Peyer's patch (tissue), 4 donors: ENCODE results near the gene SRC.

Source experiments
- POLR2A ChIP-seq, 2 donors: fragments of 450-650 bp; IDR thresholded peaks; one replicate each; pipeline ENCODE4 v1.5.1; 2017; ENCODE audit warnings: antibody characterized with exemption in 2 of 2, mild to moderate bottlenecking in 2 of 2, moderate library complexity in 2 of 2
- TF ChIP-seq, protein P1 (sequence below), 6 experiments: fragments of 450-650 bp in 4 of 6; fragments of 200-600 bp in 2 of 6; sonication (generic) in 1 of 6; IDR thresholded peaks; one replicate each; pipeline ENCODE4 v1.5.1; 2017 to 2019; ENCODE audit warnings: antibody characterized with exemption in 6 of 6, mild to moderate bottlenecking in 3 of 6, moderate library complexity in 1 of 6

DNA sequence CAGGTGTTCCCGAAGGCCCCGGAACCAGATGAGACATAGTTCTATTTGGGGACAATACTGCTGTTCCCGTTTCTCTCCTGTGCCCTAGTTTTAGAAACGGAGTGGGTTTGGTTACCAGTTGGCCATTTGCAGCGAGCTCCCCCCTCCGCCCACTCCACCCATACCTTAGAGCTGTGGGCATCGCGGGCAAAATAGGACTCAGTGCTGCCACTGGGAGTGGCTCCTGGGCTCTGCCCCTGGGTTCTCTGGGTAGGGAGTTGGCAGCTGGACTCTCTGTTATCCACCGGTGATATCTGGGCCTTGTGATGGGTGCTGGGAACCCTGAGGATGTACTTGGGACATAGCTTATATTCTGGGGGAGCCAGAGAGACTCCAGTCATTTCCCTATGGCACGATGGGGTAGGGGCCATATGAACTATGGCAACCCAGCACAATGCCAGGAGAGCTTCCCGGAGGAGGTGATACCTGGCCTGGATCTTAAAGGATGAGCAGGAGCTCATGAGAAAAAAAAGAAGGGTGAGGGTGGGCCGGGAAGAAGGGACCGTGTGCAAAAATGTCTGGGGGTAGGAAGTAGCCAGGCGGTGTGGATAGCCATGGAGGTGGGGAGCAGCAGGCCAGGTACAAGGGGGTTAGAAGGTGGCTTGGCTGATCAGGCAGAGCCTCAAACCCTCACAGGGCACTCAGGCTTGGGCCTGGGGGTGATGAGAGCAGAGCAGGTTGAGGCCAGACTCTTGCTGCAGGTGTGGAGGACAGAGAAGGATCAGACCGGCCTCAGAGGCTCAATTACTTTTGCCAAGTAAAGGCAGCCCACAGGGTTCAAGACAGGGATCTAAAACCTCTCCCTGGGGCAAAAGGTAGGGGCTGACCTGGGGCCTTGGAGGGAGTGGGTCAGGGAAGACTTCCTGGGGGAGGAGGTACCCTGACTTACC, 9.6 kb downstream of the SRC start:
- TF ChIP-seq, protein P1, sequence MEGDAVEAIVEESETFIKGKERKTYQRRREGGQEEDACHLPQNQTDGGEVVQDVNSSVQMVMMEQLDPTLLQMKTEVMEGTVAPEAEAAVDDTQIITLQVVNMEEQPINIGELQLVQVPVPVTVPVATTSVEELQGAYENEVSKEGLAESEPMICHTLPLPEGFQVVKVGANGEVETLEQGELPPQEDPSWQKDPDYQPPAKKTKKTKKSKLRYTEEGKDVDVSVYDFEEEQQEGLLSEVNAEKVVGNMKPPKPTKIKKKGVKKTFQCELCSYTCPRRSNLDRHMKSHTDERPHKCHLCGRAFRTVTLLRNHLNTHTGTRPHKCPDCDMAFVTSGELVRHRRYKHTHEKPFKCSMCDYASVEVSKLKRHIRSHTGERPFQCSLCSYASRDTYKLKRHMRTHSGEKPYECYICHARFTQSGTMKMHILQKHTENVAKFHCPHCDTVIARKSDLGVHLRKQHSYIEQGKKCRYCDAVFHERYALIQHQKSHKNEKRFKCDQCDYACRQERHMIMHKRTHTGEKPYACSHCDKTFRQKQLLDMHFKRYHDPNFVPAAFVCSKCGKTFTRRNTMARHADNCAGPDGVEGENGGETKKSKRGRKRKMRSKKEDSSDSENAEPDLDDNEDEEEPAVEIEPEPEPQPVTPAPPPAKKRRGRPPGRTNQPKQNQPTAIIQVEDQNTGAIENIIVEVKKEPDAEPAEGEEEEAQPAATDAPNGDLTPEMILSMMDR (IDR thresholded peaks at IDR 0.05): peak in 1 of 6 experiments; percentile 9
- TF ChIP-seq POLR2A (IDR thresholded peaks at IDR 0.05): no peak
